ENCODE data around the gene STXBP5L.
"Not testable (repeated sequence)": the region's sequence is repeated elsewhere in the genome, so short reads cannot be mapped to it uniquely, and the experiment has no call there.

STXBP5L gene

GRCh38 chr3:120908030-120908794 is at the start of gene STXBP5L:
STXBP5L (plus strand) TSS chr3:120908205; CDS start chr3:120909579, 1,374 bp downstream.
- ATAC-seq (peak; percentile 92), DNase-seq (peak; percentile 74)

GRCh38 chr3:120858521-120858920 is 49.5 kb upstream of the STXBP5L start:
- no peak for ATAC-seq
- no peak for DNase-seq

- no peak for DNase-seq
- no peak for ATAC-seq
Measured at GRCh38 chr3:120864541-120864940, 43.5 kb upstream of the STXBP5L start.

GRCh38 chr3:120875507-120875906 is 32.5 kb upstream of the STXBP5L start:
- no peak for DNase-seq
- no peak for ATAC-seq

- DNase-seq (no peak), ATAC-seq (no peak)
Measured at GRCh38 chr3:120875989-120876388, 32.0 kb upstream of the STXBP5L start.

GRCh38 chr3:120879411-120879810 is 28.6 kb upstream of the STXBP5L start:
- no peak for ATAC-seq

GRCh38 chr3:120892921-120893320 is 15.1 kb upstream of the STXBP5L start:
- DNase-seq (no peak), ATAC-seq (no peak)

More at GRCh38 chr3:120879411-120879810, 28.6 kb upstream of the STXBP5L start:
- DNase-seq: no peak

GRCh38 chr3:120894316-120895057 is 13.5 kb upstream of the STXBP5L start:
- ATAC-seq: no peak
- no peak for DNase-seq

GRCh38 chr3:120901716-120902115 is 6.3 kb upstream of the STXBP5L start:
- not testable (repeated sequence) for ATAC-seq, DNase-seq

- no peak for DNase-seq
Measured at GRCh38 chr3:120903221-120903620, 4.8 kb upstream of the STXBP5L start.

GRCh38 chr3:120907659-120908029 is 361 bp upstream of the STXBP5L start:
- ATAC-seq: no peak
- DNase-seq: no peak

More at GRCh38 chr3:120903221-120903620, 4.8 kb upstream of the STXBP5L start:
- no peak for ATAC-seq

- DNase-seq (no peak), ATAC-seq (no peak)
Measured at GRCh38 chr3:120908795-120909601, 993 bp downstream of the STXBP5L start.

- no peak for DNase-seq
- no peak for ATAC-seq
Measured at GRCh38 chr3:120909602-120909878, 1.5 kb downstream of the STXBP5L start.

- ATAC-seq (no peak), DNase-seq (no peak)
Measured at GRCh38 chr3:120926146-120926545, 18.1 kb downstream of the STXBP5L start.

- ATAC-seq (no peak), DNase-seq (no peak)
Measured at GRCh38 chr3:120928991-120929390, 21.0 kb downstream of the STXBP5L start.

GRCh38 chr3:120931593-120931992 is 23.6 kb downstream of the STXBP5L start:
- DNase-seq (no peak), ATAC-seq (no peak)

GRCh38 chr3:120956143-120956542 is 48.1 kb downstream of the STXBP5L start:
- DNase-seq: no peak
- ATAC-seq: no peak

- ATAC-seq (no peak), DNase-seq (no peak)
Measured at GRCh38 chr3:120982608-120983320, 74.8 kb downstream of the STXBP5L start.

GRCh38 chr3:120983321-120983665 is 75.3 kb downstream of the STXBP5L start:
- no peak for DNase-seq
- ATAC-seq: no peak

- ATAC-seq (no peak), DNase-seq (no peak)
Measured at GRCh38 chr3:120983841-120984240, 75.8 kb downstream of the STXBP5L start.

GRCh38 chr3:120985242-120985641 is 77.2 kb downstream of the STXBP5L start:
- DNase-seq: no peak
- no peak for ATAC-seq

- ATAC-seq: no peak
- DNase-seq: no peak
Measured at GRCh38 chr3:120988994-120989393, 81.0 kb downstream of the STXBP5L start.
